ENCODE data around the gene KIAA0825.

Gene KIAA0825

GRCh38 chr5:94313188-94313587, 305.2 kb downstream of the KIAA0825 start:
- no peak for DNase-seq (ENCODE audit: low read depth, low spot score)

DNA sequence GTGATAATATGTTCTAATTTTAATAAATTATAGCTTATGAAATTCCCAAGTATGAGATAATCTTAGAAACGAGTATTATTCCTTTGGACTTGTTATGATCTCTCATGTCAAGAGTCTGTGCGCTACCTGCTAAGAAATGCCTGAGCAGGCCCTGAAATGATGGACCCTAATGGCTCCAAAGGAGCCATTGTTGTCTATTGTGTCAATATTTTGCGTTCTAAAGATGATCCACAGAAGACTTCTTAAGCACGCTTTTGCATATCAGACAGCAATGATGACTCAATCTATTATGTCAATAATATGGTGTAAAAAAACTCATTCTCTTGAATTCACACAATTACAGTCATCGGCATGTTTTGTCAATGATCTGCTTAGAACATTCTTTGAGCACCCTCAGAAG, 306.1 kb downstream of the KIAA0825 start:
- DNase-seq (ENCODE audit: low read depth, low spot score): no peak

DNA sequence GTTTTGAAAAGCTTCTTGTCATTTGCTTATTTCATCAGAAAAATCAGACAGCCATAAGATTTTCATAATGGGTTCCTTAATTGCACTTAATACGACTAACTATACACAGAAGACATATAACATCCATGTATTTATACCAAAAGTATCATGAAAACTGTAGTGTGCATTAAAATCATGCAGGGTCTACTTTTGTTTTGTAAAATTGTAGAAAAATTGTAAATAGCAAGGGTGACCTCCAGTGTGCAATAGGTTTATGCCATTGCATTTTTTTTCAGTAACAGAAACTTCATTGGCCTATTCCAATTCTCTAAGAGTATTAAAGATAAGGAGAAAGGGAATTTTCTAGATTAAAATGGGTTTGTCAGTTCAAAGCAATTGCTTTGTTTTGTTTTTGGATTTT, 307.6 kb downstream of the KIAA0825 start:
- no peak for DNase-seq (ENCODE audit: low read depth, low spot score)

GRCh38 chr5:94309141-94309540, 309.3 kb downstream of the KIAA0825 start:
- no peak for DNase-seq (ENCODE audit: low read depth, low spot score)

DNA sequence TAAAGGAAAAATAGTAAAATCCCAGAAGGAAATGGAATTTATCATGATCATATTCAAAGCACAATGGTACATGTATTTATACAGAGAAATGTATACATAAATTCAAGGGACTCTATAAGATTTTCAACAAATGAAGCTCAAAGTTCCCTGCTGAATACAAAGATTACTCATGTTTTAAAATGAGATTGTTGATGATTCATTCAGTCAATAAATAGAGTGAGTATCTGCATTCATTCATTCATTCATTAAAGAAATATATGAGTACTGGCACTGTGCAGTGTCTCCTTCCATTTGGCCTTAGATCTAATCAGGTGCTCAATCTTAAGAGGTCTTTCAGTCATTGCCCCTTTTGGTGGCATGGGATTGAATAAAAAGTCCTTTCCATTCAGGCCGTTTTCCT, 310.0 kb downstream of the KIAA0825 start:
- no peak for DNase-seq (ENCODE audit: low read depth, low spot score)

GRCh38 chr5:94304146-94304545, 314.3 kb downstream of the KIAA0825 start:
- DNase-seq (ENCODE audit: low read depth, low spot score): no peak

GRCh38 chr5:94288937-94289336, 329.5 kb downstream of the KIAA0825 start:
- peak; percentile 31 for DNase-seq (ENCODE audit: low read depth, low spot score)

DNA sequence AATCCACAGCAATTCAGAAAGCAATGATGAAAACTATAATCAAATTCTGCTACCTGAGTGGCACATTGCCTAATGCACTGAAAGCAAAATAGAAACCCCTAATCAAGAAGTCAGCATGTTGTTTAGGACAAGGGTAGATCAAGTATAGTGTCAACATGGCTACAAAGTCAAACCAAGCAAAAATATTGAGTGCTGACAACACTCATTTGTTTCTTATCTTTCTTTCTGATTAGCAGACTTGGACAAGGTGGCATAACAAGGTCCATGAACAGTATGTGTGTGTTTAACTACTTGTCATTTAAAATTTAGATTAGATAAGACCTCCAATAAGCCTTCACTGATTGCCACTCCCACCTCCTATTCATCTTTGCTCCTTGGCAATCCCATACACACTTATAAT, 332.4 kb downstream of the KIAA0825 start:
- no peak for DNase-seq (ENCODE audit: low read depth, low spot score)

- no peak for DNase-seq (ENCODE audit: low read depth, low spot score)
These were observed 335.3 kb downstream of the KIAA0825 start for GRCh38 chr5:94283093-94283492.

DNA sequence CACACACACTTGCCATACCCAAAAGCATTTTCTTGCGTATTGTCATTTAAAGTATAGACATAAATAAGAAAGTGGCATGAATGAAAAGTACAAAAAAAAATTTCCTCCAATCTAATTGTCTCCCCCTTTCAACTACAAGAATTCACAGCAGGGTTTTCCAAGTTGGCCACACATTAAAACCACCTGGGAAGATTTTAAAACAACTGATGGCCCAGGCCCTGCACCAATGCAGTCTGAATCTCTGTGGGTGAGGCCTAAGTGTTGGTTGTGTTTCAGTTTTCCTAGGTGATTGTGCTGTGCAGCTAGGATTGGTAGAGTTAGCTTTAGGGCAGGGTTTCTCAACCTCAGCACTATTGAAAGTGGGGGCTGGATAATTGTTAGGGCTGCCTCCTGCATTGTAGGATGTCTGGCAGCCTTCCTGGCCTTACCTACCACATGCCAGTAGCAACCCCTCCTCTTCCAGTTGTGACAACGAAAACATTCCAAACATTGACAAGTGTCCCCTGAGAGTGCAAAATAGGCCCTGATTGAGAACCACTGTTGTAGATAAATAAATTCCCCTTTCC, 337.1 kb downstream of the KIAA0825 start:
- DNase-seq (ENCODE audit: low read depth, low spot score): peak; percentile 2

DNA sequence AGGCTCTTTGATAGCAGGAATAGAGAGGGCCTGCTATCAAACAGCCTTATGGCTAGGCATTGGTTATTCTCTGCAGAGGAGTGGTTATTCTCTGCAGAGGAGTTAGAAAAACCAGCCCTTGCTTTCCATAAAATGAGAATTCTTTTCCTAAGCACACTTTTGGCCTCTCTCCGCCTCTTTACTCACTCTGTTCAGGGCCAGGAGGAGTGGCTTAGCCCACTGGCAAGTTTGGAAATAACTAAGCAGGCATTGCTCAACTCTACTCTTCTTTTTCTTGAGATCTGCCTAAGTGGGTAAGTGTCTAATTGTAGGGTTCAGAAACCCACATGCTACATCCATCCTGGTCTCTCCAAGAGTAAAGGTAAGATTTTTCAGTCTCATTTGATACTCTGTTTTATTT, 341.7 kb downstream of the KIAA0825 start:
- no peak for DNase-seq (ENCODE audit: low read depth, low spot score)

DNA sequence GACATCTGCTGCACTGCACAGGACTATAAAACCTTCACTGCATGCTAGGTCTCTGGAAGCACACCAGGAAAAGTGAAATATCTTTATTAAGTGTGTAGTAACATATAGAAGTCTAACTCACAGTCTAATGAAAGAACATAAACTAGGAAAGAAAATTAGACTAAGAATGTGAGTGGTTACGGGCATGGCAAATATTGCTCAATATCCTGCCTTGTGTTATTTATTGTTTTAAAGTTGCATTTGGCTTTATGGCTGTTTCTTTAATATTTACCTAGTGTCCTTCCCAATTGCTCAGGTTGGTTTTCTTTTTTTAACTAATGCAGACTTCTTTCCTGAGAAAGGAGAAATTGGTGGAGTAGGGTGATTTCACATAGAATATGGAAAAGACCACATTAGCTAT, 342.4 kb downstream of the KIAA0825 start:
- no peak for DNase-seq (ENCODE audit: low read depth, low spot score)

- no peak for DNase-seq (ENCODE audit: low read depth, low spot score)
These were observed 343.7 kb downstream of the KIAA0825 start for GRCh38 chr5:94274707-94275106.

GRCh38 chr5:94268226-94268625, 350.2 kb downstream of the KIAA0825 start:
- DNase-seq (ENCODE audit: low read depth, low spot score): no peak

DNA sequence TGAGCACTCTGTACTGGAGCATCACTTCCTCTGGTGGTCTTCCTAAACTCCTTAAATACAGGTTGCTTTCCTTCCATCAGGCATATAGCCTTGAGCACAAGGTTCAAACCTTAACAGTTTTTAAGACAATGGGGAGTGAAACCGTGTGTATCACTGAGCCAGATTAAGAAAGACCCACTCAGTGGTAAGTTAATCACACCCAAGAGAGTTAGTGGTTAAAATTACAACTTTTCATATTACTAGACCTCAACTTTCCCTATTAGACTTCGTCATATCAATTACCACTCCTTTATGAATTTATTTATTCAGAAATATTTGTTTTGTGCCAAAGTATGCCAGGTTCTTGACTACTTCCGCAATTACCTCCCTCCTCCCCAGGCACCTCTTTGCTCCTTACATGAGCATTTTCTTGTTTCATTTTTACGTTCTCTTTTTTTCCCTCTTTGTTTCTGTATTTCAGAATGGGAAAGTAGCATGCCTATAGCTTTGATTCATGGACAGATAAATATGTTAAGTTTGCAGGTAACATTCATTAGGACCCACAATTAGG, 351.0 kb downstream of the KIAA0825 start:
- no peak for DNase-seq (ENCODE audit: low read depth, low spot score)

DNA sequence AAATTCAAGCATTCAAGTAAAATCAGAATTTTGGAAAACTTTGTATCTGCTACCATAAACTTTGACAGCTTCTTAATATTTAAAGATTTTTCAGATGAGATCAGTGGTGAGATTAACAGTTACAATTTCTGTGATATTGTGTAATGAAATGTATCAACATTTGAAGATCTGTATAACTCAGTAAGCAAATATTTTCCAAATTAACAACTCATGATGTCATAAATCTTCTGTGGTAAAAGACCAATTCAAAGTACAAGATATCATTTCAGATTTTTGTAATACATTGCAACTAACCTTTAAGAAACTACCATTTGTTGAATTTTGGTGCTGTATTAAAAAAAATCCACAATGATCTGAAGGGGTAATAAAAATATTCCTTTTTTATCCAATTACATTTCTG, 352.2 kb downstream of the KIAA0825 start:
- no peak for DNase-seq (ENCODE audit: low read depth, low spot score)

DNA sequence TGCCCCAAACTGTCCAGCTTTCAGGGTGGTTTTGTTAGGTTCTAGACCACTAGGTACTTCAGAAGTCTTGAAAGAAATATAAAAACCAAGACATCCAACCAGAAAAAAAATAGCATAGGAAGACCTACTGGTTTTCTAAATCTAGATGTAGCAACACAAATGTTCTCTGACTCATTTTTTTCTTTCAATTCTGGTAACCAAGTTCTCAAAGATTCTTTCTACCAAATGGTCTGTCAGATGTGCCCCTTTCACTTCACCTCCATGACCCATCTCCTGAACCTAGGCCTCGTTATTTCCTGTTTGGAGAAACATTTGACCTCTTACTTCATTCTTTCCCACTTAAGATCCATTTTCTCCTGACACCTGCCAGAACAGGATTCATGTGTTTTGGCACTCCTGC, 355.3 kb downstream of the KIAA0825 start:
- no peak for DNase-seq (ENCODE audit: low read depth, low spot score)

DNA sequence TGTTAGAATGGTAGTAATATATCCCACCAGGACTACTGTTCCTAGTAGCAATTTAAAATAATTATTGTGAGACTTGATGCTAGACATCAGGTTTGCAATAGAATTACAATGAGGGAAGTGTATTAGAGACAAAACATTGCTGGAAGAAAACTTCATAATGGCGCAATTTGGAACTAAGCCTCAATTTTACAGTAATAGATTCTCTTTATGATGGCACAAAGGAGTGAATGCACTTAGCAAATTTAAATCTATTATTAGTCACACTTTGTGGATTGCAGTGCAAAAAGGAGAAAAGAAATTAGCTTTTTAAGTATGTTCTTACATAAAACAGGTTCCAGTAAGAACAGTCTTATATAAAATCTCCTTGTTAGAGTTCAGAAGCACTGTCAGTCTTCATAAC, 358.3 kb downstream of the KIAA0825 start:
- no peak for DNase-seq (ENCODE audit: low read depth, low spot score)

DNA sequence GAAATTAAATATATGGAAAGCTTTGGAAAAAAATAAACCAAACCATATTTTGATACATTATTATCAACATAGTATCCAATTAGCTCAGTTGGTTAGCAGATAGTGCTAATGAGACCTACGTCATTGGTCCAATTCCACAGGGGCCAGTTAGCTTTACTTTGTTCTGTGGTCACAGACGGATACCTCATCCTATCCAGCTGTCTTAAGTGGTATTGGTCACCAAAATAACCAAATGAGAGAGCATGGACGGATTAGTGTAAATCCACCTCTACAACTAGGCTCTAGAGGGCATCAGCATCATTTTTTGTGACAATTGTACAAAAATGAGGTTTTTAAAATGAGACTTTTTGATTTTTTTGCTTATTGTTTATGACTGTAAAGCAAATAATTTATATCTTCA, 364.2 kb downstream of the KIAA0825 start:
- no peak for DNase-seq (ENCODE audit: low read depth, low spot score)

DNA sequence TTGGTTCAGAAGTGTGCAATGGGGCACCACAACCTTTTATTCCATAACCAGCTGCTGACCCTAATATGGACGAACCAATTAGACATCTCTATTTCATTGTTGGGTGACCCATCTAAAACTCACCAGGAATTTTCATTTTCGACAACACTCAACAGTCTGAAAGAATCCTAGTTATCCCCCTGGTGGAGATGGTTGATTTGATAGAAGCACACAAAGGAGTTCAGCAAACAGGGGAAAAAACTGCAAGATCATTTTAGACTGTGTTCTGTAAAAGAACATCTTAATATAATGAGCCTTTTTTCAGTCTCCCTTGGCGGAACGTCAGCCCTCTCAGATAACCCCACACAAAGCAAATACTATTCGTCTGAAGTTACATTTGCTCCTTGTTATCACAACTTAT, 367.4 kb downstream of the KIAA0825 start:
- DNase-seq (ENCODE audit: low read depth, low spot score): no peak

GRCh38 chr5:94249430-94249829, 369.0 kb downstream of the KIAA0825 start:
- no peak for DNase-seq (ENCODE audit: low read depth, low spot score)

DNA sequence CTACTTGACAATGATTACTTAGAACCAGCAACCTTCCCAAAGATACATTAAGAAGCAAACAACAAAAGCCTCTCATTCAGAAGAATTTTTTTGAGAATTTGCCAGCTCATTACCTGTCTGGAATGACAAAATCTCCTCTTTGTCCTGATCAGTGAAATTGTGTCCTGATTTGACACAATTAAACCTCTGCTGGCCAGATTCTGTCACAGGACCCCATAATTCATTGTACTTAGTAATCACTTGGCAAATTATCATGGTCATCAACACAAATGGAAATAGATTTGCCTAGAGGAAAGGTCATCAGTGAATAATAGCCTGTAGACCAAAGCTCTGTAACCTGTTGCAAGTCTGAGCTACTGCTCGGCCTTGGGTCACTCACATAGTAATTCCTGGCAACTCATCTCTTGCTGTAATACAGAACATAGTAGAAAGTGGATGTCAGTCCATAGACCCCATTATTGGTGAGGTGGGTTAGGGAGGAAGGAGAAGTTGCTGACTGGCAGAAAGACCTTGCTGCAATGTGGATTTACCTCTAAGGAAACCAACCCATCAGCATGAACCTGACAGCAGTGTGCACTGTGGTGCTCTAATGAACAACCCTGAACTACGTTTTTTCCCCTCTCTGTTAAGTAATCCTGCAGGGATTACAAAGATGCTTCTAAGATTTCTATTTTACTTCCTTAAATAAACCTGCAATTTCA, 370.1 kb downstream of the KIAA0825 start:
- no peak for DNase-seq (ENCODE audit: low read depth, low spot score)

- no peak for DNase-seq (ENCODE audit: low read depth, low spot score)
These were observed 372.8 kb downstream of the KIAA0825 start for GRCh38 chr5:94245608-94246007.

- no peak for DNase-seq (ENCODE audit: low read depth, low spot score)
These were observed 373.5 kb downstream of the KIAA0825 start for GRCh38 chr5:94244921-94245320.

All from astrocyte of the hippocampus (primary cell).